GM12873 (cell line): Measurements from ENCODE around the gene NUP188.

ENCODE experiments used
- TF ChIP-seq, protein P1 (sequence below): IDR thresholded peaks from 2 replicates; pipeline ENCODE4 v1.5.1; 2012; ENCODE audit warnings: low read depth, mild to moderate bottlenecking, moderate library complexity, low read length, control low read depth; ENCODE audit not compliant: insufficient read depth; ENCODE audit errors: missing control alignments

NUP188 gene

DNA sequence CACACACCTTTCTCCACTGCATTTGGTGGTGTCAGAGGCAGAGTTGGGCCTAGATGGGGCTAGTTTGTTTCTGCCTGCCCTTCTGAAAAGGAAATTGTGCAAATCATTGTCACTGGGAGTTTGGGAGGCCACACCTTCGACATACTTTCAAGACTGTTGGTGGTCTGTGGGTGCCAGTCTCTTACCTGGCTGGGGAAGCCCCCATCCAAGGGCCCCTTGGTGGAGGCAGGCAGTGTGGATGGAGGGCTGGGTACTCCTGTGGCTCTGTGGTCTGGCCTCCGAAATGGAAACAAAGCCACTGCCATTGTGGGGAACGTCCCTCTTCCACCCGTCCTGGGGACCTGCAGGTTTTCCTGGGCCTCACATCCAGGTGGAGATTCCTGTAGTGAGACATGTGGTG is 37.6 kb upstream of the NUP188 start:
- TF ChIP-seq, protein P1, sequence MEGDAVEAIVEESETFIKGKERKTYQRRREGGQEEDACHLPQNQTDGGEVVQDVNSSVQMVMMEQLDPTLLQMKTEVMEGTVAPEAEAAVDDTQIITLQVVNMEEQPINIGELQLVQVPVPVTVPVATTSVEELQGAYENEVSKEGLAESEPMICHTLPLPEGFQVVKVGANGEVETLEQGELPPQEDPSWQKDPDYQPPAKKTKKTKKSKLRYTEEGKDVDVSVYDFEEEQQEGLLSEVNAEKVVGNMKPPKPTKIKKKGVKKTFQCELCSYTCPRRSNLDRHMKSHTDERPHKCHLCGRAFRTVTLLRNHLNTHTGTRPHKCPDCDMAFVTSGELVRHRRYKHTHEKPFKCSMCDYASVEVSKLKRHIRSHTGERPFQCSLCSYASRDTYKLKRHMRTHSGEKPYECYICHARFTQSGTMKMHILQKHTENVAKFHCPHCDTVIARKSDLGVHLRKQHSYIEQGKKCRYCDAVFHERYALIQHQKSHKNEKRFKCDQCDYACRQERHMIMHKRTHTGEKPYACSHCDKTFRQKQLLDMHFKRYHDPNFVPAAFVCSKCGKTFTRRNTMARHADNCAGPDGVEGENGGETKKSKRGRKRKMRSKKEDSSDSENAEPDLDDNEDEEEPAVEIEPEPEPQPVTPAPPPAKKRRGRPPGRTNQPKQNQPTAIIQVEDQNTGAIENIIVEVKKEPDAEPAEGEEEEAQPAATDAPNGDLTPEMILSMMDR: no peak

DNA sequence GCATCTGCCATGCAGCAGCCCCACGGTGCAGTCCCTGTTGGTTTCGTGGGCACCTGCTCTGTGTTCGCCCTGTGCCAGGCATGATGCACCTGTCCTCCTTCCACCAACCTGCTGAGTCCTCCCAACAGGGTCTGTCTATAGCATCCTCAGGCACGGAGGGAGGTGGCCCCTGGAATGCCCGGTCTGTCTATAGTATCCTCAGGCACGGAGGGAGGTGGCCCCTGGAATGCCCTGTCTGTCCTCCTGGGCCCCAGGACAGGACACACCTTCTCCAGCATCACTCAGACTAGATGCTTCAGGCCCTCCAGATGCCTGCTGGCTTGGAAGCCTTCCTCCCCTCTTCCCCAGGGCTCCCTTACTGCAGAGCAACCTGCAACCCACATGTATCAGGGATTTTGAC is 36.6 kb upstream of the NUP188 start:
- TF ChIP-seq, protein P1: no peak

DNA sequence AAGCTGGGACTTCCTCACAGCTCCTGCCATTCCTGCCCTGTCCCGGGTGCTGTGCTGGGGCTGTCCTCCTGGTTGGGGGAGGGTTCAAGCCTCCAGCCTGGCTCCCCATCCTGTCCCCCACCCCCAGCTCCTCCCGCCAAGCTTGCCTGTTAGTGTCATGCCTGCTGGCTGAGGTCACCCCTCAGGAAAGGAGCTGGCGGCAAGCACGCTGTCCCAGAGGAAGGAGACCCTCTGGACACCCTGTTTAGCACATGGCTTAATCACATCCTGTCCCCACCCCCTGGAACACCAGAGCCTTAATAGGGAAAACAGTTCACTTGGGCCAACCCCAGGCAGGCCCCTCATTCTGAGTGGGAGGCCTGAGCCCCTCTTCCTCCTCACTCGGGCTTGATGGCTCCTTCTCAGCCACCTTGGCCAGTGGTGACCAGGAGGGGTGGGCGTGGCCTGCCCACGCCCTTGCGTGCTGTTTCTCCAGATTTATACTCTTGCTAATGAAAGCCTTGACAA is 35.9 kb upstream of the NUP188 start:
- TF ChIP-seq, protein P1: no peak

DNA sequence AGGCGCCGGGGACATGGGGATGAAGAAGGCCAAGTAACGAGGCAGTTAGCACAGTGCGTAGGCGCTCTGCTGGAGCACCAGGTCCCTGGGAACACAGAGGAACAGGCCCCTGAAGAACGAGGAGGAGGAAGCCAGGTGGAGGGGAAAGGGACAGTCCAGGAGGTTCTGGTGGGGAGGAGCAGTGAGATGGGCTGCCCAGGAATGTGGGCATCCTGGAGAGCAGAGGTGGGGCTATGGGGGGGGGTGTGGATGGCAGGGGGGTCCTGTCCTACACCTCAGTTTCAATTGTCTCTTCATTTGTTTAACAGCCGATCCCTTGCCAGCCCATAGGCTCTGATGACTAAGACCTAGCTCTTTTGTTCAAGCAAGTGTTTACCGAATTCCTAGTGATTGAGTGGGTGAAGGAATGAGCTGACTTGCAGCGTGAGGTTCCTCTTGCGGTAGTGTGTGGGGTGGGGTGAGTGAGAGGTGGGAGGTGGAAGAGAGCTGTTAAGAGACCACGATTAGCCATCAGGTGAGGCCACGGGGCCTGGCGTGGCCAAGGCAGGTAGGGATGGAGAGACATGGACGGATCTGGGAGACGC is 35.1 kb upstream of the NUP188 start:
- TF ChIP-seq, protein P1: no peak

DNA sequence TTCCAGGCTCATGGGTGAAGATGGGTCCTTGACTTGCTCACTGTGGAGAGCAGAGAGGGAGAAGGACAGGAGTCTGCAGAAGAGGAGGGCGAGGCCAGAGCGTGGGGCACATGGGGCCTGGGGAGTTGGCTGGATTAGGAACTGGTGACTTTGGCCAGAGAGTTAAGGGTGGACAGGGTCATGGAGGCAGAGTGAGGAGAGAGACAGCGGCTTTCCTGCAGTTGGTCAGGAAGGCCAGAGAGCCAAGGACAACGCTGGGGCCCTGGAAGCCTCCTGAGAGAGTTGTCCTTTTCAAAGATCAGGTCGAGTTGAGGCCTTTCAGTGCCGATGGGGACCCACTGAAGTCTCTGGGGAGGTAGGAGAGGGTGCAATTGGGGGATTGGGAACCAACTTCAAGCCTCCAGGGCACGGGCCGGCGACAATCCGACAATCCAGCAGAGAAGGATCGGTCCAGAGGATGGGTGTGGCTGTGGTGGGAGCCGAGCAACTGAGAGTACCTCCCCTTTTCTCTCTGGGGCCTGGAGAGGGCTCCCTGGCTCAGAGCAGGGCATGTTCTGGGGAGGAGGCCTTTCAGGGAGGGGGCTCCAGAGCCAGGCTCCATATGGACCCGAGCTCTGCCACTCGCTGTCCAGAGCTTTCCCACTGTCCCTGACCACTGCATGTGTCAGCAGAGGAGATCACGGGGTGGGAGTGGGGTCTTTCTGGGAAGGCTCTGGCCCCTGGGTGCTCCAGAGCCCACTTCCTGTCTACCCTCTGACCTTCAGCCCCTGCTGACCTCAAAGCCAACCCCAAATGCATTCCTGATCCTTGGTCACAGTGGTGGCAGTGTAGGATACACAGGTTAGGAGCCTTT is 34.2 kb upstream of the NUP188 start:
- TF ChIP-seq, protein P1: no peak

DNA sequence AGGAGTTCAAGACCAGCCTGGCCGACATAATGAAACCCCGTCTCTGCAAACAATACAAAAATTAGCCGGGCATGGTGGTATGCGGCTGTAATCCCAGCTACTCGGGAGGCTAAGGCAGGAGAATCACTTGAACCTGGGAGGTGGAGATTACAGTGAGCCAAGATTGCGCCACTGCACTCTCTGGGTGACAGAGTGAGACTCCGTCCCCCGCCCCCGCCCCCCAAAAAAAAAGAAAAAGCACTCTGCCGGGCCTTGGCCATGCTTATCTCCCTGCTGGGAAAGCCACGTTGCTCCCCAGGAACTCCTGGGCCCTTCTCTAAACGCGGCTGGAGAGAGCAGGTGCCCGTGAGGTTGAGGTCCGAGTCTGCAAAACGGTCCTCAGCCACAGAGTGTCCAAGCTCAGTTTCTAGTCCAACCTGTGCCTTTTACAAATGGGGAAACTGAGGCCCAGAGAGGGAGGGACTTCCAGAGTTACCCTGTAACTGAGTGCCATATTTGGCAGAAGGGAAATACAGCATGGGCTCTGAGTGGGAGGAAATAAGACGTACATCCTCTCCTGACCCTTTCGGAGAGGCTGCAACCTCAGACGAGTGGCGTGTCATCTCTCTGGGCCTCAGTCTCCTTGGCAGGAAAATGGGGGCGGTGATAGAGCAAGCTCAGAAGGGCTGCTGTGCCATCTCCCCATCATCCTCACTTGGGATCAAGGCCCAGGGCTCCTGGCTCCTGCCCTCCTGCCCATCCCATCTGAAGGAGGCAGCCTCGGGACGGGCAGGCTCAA is 33.3 kb upstream of the NUP188 start:
- TF ChIP-seq, protein P1: no peak

DNA sequence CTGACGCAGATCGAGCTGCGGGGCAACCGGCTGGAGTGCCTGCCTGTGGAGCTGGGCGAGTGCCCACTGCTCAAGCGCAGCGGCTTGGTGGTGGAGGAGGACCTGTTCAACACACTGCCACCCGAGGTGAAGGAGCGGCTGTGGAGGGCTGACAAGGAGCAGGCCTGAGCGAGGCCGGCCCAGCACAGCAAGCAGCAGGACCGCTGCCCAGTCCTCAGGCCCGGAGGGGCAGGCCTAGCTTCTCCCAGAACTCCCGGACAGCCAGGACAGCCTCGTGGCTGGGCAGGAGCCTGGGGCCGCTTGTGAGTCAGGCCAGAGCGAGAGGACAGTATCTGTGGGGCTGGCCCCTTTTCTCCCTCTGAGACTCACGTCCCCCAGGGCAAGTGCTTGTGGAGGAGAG is 31.3 kb upstream of the NUP188 start:
- TF ChIP-seq, protein P1: no peak
